Cardiac fibroblast (primary cell): ENCODE results near the gene TUBB4B.
A peak's percentile ranks its signal among the peaks of the same experiment; 100 is the strongest.

Experiments
- DNase-seq, 2 donors: peaks; one replicate each; pipeline versions ENCODE4 v3.0.0 to v3.0.0-alpha.2; 2010; ENCODE audit warnings: low read depth in 2 of 2
- H3K4me3 ChIP-seq, 2 donors: replicated peaks in 1 of 2; 1 replicate in 1 of 2; 2 replicates in 1 of 2; pipeline ENCODE4 v1.5.1; 2011; ENCODE audit warnings: low read depth in 2 of 2, low read length in 2 of 2, mild to moderate bottlenecking in 2 of 2, moderate library complexity in 1 of 2
- TF ChIP-seq, protein P1 (sequence below): IDR thresholded peaks from one replicate; pipeline ENCODE4 v1.5.1; 2011; ENCODE audit warnings: low read depth, mild to moderate bottlenecking, low read length, inconsistent platforms

The TUBB4B gene

DNA sequence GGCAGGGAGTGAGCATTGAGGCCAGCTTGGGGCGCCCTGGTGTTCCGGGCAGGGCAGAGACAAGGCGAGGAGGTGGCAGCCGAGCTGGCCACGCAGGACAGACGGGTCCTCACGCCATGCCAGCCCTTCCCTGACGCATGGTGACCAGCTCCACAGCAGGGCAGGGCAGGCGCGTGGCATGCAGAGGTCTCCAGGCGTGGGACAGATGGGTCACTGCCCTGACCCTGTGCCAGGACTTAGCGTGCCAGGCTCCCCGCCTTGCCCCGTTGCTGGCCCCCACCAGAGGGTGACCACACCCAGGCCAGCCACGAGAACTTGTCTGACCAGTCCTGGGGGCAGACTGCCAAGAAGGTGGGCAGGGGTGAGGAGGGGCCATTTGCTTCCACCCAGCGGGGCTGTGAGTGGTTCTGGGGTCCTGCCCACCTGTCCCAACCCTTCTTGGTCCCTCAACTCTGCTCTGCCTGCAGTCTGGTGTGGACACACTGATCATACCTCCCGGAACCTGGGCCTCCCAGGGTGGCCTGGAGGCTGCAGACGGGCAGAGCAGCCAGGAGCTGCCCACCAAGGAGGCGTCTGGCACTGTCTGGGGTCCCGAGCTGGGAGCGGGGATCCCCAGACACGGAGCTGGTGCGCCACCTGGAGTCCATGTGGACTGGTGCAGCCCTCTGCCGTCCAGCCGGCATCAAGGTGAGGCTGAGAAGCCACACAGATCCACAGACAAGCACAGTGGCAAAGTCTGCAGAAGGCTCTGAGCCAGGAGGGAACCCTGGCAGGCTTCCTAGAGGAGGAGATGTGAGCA lies 13.8 kb upstream of the TUBB4B start, which contains the start of gene RNF224:
RNF224 (plus strand) TSS at position 449 of the 799 bp plus-strand sequence. CDS start 834 bp downstream, outside the sequence.
- TF ChIP-seq, protein P1, sequence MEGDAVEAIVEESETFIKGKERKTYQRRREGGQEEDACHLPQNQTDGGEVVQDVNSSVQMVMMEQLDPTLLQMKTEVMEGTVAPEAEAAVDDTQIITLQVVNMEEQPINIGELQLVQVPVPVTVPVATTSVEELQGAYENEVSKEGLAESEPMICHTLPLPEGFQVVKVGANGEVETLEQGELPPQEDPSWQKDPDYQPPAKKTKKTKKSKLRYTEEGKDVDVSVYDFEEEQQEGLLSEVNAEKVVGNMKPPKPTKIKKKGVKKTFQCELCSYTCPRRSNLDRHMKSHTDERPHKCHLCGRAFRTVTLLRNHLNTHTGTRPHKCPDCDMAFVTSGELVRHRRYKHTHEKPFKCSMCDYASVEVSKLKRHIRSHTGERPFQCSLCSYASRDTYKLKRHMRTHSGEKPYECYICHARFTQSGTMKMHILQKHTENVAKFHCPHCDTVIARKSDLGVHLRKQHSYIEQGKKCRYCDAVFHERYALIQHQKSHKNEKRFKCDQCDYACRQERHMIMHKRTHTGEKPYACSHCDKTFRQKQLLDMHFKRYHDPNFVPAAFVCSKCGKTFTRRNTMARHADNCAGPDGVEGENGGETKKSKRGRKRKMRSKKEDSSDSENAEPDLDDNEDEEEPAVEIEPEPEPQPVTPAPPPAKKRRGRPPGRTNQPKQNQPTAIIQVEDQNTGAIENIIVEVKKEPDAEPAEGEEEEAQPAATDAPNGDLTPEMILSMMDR, result peak; percentile 91
- peak; percentile 75 to 81 for DNase-seq
- no peak within 1 kb of the TSS for H3K4me3 ChIP-seq

- DNase-seq, result no peak
- TF ChIP-seq, protein P1, result no peak
- no peak overlapping the region for H3K4me3 ChIP-seq
Observed at GRCh38 chr9:137227853-137228505, 13.1 kb upstream of the TUBB4B start.

DNA sequence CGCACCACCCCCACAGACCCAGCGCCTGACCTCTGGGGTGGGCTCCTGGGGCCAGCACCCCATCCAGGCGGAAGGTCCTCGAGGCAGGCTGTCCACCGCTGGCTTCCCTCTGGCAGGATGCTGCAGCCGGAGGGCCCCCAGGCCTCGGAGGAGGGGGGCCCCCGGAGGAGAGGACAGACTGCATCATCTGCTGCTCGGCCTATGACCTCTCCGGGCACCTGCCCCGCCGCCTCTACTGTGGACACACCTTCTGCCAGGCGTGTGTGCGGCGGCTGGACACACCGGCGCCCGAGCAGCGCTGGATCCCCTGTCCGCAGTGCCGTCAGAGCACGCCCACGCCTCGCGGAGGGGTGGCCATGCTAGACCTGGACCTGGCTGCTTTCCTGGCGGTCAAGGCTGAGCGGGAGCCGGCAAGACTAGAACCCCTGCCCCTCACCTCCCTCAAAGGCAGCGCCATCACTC lies 12.6 kb upstream of the TUBB4B start:
- no peak overlapping the region for H3K4me3 ChIP-seq
- TF ChIP-seq, protein P1, result no peak
- DNase-seq, result no peak

GRCh38 chr9:137228968-137229896 lies 11.9 kb upstream of the TUBB4B start:
- TF ChIP-seq, protein P1, result no peak
- H3K4me3 ChIP-seq, result no peak overlapping the region
- DNase-seq, result no peak

- TF ChIP-seq, protein P1, result no peak
- no peak for DNase-seq
- no peak overlapping the region for H3K4me3 ChIP-seq
Observed at GRCh38 chr9:137229903-137230704, 11.0 kb upstream of the TUBB4B start.
